ENCODE measurements around the gene ALCAM.
A peak's percentile ranks its signal among the peaks of the same experiment; 100 is the strongest.
"Not testable (repeated sequence)": the region's sequence is repeated elsewhere in the genome, so short reads cannot be mapped to it uniquely, and the experiment has no call there.

The ALCAM gene

DNA sequence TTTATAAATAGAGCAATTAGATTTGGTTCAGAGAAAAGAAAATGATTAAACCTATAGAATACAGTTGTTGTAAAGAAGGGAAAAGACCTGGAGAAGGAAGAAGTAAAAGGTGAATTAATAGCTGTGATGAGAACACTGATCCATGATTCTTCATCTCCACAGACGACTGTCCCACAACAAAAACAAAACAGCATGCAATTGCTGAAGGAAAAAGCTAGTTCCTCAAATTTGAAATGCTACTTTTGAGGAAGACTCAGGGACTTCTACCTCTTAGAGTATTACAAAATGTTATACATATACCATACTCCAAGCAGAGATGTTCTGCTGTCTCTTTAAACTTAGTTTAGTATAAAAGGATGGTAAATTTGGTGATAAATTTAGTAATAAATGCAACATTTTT is 21.5 kb downstream of the ALCAM start:
- DNase-seq (ENCODE audit: low spot score), result no peak

DNA sequence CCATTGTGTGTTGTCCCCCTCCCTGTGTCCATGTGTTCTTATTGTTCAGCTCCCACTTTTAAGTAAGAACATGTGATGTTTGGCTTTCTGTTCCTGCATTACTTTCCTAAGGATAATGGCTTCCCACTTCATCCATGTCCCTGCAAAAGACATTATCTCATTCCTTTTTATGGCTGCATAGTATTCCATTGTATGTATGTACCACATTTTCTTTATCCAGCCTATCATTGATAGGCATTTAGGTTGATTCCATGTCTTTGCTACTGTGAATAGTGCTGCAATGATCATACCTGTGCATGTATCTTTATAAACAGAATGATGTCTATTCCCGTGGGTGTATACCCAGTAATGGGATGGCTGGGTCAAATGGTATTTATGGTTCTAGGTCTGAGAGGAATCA is 23.1 kb downstream of the ALCAM start:
- DNase-seq (ENCODE audit: low spot score), result not testable (repeated sequence)

DNA sequence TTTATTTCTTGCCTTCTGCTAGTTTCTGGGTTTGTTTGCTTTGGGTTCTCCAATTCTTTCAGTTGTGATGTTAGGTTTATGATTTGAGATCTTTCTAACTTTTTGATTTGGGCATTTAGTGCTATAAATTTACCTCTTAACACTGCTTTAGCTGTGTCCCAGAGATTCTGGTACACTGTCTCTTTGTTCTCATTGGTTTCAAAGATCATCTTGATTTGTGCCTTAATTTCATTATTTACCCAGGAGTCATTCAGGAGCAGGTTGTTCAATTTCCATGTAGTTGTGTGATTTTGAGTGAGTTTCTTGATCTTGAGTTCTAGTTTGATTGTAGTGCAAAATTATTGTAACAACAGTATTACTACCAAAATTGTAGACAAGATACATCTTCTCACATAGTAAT is 25.9 kb downstream of the ALCAM start:
- not testable (repeated sequence) for DNase-seq (ENCODE audit: low spot score)

DNA sequence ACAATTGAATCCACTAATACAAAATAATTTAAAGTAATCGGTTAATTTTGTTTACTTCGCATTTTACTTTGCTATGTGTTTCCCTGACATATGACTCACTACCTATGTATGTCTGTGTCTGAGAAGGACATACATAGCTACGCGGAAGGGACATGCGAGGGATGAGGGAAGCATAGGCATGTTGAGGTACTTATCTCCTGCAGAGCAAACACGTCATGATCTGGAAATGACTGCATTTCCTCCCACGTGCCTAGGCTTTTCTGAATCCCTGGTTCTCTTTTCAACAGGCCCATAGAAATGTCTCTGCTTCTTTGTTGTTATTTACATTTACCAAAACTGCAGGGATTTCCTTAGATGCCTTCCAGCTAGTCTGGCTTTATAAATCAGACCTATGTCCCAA is 27.5 kb downstream of the ALCAM start:
- no peak for DNase-seq (ENCODE audit: low spot score)

DNA sequence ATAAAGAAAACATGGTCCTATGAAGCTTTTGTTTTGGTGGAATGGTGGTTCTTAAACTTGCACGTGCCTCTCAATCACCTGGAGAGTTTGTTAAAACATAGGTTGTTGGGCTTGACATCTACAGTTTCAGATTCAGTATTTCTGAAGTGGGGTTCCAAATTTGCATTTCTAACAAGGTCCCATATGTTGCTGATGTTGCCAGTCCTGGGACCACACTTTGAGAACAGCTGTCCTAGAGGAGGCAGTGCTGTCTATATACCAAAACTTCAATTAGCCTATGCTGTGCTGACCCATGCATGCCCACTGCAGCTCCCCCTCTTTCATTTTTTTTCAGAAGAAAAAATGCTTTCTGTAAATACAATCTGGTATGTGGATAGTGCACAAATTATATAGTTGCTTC is 31.3 kb downstream of the ALCAM start:
- DNase-seq (ENCODE audit: low spot score), result no peak

DNA sequence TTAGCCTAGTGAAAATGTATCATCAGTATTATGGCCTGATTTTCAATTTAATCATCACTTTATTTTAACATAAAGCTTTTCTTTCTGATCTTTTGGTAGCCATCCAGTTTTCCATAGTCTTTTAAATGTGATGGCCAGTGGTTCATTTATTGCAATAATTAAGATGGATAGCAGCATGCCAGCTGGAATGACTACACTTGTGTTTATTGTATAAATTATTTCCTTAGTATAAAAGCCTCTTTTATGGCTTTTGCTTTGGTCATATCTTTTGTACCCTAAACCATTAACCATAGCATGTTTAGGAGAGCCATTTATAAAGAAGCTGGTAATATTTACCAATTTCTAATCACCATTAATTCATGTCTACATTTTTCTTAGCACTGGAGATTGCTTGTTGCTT is 31.7 kb downstream of the ALCAM start:
- no peak for DNase-seq (ENCODE audit: low spot score)

DNA sequence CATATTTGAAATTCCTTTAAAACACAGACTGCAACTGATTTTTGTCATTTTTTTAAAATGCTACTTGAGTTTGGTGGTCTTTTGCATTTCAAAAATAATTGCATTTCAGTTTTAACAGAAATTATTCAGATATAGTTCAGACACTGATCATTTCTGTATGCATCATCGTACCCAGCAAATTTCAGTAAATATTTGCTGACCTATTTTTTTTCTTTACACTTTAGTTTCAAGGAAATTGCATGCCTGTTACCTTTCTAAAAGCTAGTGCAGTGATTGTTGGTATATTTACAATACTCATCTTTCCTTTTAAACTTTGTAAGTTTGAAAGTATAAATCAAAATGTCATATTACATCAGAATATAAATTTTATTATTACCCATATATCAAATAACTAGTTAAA is 32.4 kb downstream of the ALCAM start:
- no peak for DNase-seq (ENCODE audit: low spot score)

DNA sequence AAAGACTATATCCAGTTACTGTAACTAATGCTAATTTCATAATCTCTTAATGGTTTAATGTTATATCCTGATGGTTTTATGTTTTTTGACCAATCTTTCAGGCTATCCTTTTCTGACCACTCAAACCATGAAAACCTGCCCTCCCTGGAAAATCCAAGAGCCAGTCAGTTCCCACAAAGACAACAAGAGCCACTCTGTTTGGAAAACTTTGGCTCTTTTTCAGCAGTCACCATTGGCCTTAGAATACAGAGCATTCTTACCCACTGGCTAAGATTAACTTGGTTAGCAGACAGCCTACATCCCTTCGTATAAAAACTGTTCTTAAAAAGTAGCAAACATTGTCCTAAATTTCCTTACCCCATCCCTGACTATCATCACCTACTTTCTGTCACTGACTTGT is 32.9 kb downstream of the ALCAM start:
- DNase-seq (ENCODE audit: low spot score), result peak; percentile 90

DNA sequence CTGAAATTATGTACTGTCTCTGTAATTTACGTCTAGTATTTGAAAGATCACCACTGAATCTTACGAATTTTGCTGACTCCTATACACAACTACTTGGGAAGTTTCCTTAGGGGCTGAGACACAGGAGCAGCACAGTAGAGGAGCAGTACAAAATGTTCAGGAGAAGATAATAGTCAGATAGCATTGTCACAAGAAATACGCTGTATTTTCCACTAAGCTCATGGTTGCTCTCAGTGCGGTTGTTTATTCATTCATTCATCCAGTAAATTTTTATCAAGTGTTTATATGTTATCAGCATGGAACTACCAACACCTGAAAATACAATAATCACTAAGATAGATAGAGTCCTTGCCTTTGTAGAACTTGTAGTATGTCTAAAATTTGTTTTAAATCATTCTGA is 34.5 kb downstream of the ALCAM start:
- DNase-seq (ENCODE audit: low spot score), result no peak

DNA sequence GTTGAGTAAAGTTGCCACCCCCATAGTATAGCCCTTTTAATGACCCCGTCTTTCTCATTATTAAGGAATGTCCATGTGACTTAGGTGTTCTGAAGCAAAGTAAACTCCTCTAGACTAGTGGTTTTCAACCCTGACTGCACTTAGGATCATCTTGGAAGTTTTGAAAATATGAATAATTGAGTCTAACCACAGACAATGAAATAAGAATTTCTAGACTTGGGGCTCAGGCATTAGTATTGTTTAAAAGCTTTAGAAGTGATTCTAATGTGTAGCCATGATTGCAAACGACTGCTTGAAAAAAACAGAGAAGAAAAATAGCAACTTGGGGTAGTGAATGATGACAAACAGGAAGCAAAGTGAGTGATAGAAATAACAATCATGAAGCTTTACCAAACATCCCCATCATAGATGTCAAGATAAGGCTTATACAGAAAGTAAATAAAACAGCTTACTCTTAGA is 35.0 kb downstream of the ALCAM start:
- DNase-seq (ENCODE audit: low spot score), result no peak

DNA sequence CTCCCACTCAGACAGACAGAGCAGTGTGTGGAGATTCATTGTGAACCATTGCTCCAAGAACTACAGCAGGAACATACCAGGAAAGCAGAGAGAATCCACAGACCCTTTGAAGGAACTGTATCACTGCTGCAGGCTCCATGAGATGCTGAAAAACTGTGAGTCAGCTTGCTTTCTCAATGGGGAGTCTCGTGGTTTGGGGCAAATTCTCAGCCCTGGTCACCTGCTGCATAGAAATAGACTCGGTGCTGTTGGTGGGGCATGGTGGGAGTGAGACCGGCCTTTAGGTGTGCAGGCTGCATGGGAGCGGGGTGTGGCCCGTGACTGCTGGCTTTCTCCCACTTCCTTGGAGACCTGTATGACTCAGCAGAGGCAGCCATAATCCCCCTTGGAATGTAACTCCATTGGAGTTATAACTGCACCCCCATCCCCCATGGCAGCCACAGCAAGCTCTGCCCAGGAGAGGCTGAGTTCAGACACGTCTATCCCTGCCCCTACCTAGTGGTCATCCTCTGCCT is 35.6 kb downstream of the ALCAM start:
- DNase-seq (ENCODE audit: low spot score), result no peak

DNA sequence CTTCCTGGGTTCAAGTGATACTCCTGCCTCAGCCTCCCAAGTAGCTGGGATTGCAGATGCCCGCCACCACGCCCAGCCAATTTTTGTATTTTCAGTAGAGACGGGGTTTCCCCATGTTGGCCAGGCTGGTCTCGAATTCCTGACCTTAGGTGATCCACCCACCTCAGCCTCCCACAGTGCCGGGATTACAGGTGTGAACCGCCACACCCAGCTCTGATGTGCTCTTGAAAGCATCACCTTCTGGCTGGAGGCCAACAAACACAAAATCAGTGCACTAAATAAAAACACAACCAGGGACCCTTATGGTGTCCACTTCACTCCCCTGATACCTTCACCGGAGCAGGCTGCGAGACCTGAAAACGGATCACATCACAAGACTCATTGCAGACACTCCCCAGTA is 36.3 kb downstream of the ALCAM start:
- not testable (repeated sequence) for DNase-seq (ENCODE audit: low spot score)

DNA sequence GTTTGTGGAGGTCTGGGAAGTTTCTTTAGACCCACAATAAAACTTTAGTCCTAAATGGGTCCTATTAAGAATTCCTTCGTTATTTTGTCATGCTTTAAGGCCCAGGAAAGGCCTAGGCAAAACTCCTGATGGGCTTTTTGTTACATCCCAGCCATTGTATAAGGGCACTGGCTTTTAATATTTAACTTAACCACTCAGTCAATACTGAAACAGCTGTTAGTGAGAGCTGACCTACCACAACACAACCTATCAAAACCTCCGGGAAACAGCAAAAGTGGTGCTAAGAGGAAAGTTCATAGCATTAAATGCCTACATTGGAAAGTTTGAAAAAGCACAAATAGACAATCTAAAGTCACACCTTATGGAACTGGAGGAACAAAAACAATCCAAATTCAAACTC is 39.6 kb downstream of the ALCAM start:
- no peak for DNase-seq (ENCODE audit: low spot score)

DNA sequence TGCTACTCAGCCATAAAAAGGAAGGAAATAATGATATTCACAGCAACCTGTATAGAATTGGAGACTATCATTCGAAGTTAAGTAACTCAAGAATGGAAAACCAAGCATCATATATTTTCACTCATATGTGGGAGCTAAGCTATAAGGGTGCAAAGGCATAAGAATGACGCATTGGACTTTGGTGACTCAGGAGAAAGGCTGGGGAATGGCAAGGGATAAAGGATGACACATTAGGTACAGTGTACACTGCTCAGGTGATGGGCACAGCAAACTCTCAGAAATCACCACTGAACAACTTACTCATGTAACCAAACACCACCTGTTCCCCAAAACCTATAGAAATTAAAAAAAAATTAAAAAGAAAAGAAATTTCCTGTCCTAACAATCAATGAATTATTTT is 42.7 kb downstream of the ALCAM start:
- DNase-seq (ENCODE audit: low spot score), result no peak

DNA sequence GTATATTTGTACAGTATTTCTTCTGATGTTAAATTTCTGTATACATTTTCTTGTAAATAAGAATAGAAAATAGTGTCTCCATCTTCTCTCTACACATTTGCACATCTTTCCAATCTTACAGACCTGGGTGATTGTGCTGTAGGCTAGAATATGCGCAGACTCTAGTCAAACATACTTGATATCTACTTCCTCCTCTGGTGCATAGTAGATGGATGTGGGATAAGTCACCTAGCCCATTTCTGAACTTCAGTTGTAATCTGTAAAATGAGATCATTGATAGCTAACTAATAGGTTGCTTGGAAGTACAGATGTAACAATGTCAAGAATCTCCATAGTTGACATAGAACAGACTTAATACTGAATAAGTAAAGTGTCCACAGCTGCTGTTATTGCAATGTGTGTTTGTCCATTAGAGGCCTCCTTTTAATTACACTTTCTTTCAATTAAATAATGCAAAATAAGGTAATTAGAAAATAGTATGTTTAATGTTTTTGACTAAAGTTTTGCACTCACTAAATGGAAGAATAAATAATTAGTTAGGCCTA is 46.7 kb downstream of the ALCAM start:
- DNase-seq (ENCODE audit: low spot score), result no peak

DNA sequence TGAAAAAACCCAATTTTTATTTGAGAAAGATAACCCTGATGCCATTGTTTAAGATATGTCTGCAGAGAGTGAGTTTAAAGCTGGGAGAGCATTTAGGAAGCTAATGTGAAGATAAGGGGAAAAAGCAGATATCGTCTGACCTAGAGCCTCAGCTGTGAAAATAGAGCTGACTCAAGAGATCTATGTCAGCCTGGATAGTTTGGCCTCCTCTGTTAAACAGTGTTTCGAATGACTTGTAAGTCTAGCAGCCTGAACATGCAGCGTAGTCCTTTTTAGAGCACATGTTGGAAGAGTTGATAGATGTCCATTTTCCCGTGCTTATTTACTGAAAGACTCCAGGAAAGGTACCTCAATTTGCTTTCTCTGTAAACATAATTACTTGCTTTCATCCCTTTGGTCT is 48.1 kb downstream of the ALCAM start:
- no peak for DNase-seq (ENCODE audit: low spot score)

DNA sequence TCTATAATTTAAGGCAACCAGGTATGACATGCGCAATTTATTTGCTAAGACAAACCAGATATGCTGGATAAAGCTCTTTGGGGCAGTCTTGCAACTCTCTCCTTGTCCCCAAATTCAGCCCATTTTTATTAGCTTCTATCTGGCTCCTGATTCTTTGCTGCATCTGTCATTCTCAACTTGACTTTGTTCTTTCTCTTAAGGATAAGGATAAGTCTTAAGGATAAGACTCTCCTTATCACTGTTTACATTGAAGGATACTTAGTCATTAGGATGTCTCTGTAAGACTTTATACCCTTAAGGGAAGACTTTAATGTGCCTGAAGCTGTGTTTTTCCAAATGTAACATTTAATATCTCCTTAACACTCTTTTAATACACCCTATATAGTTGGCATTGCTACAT is 49.2 kb downstream of the ALCAM start:
- no peak for DNase-seq (ENCODE audit: low spot score)

DNA sequence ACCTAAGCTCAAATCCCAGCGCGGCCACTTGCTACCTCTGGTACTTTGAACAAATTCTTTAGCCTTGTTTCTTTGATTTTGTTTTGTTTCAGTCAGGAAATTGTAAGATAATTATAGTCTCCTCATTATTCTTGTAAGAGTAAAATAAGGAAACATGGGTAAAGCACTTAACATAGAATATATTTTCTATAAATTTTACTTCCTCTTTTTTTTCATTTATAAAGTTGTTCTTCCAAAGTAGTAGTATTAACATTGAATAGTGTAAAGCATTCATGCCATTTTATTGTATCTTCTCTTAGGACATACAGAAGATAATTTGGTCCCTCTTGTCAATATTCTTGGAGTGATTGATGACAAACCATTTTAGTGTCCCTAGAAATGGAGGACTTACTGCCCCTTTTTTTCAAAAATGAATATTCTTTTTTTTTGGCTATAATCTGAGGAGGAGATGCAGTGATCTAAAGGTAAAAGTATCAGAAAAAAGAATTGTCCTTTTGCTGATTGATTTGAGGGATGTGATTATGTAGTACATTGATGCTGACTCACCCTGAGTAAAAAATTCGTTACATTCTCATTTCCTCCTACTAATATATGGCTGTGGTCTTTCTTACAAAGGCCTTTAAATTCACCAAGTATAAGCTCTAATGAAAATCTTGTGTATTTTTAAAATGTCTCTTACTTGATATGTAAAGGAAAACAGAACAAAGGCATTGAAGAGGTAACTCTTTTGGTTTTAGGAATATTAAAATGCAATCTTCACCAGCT is 51.0 kb downstream of the ALCAM start:
- DNase-seq (ENCODE audit: low spot score), result no peak

DNA sequence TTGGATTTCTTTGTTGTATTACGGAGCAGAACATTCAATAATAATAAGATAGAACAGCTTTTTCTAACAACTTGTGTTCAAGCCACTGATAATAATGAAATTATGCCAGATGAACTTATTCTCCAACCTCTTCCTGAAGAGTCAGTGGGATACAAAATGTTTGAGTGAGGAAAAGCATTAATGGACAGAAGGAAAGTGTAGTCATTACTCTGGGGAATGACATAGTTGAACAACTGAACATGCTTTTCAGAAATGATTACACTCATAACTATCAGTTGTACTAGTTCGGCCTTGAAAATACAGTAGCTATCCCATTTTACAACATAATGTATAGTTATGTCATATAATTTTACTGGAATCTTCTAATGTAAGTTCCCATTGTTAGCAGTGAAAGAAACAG is 55.9 kb downstream of the ALCAM start:
- DNase-seq (ENCODE audit: low spot score), result no peak

DNA sequence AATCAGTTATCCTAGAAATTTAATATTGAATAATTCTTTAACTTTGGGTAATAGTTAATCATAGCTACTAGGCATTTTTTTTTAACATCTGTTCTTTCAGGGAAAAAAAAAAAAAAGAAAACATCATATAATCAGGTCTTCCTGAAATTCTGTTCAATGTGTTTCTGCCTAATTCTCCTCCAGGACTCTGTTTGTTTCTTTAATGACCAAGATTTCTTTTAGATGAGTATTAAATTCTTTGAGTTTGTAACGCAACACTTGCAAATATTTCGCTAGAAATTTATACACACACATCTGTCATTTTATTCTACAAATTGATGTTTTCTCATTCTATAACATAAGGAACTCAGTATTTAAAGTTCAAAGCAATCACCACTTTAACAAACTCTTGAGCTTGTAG is 56.7 kb downstream of the ALCAM start:
- DNase-seq (ENCODE audit: low spot score), result no peak

DNA sequence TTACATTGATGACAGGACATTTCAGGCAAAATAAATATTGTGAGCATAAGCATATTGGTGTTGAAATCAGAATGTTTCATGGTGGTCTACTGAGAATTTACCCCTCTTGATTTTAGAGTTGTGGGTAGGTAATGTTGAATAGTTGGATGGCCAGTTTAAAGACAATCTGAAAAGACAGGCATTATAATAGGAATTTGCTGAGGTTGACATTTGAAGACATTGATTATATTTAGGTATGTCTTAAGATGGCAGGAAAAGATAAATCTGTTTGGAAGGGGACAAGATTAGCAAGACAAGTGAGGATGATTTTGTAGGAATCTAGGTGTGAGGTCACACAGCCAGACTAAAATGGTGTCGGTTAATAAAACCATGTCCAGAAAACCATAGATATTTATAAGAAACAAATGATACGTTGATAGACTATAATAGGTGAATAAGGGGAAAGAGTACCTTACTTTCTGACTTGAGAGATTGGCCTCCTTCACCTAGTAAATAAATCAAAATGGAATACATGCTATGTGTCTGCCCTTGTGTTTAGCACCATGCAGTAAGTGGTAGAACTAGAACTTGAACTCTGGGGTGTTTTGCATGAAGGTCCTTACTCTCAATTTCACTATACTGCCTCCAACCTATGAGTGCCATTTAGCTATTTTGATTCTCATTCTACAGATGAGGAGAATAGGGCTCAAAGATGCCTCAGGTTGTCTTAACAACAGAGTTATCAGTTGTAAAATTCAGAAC is 57.9 kb downstream of the ALCAM start:
- no peak for DNase-seq (ENCODE audit: low spot score)

DNA sequence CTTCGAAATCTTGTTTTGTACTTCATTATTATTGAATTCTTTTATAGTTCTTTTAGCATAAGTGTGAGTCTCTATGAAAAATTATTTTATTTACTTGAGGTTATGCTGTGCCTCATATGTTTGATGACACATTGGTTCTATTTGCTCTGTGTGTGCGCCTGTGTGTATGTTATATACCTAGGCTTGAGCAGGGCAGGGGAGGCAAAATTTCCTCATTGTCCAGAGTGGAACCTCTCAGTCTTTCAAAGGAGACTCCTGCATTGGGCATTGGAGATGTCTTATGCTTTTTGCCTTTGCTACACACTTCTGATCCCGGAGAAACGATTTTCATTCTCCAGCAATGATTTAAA is 58.4 kb downstream of the ALCAM start:
- DNase-seq (ENCODE audit: low spot score), result no peak

DNA sequence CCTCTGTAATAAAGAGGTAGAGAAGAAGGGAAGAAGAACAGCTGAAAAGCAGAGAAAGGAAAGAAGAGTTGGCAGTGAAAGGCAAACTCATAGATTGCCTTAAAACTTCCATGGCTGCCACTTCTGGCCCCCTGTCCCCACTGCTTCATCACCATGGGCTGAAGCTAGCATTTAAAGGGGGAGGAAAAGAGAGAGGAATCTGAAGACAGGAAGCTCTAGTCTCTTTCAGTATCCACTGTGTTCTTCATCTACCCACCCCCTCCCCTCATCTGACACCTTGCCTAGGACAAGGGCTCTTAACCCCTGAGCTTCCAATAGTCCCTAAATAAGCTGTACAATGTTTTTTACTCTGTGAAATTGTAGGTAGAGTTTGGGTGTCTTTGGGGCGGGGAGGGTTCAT is 60.6 kb downstream of the ALCAM start:
- no peak for DNase-seq (ENCODE audit: low spot score)
